RWPE2 (cell line): ENCODE data around the gene STRN3.
"Not testable (repeated sequence)": the region's sequence is repeated elsewhere in the genome, so short reads cannot be mapped to it uniquely, and the experiment has no call there.

Experiments
- ATAC-seq: fragments of 200-7000 bp; cut with Tn5 transposase; 3 replicates; pipeline ENCODE4 v1.9.1; 2021; ENCODE audit warnings: low read depth
- DNase-seq: peaks from one replicate; pipeline ENCODE4 v3.0.0-alpha.2; 2020; ENCODE audit warnings: low spot score
- H3K27ac ChIP-seq: fragments of 450-650 bp; 2 replicates; pipeline ENCODE4 v1.5.1; 2017; ENCODE audit warnings: mild to moderate bottlenecking; ENCODE audit not compliant: poor library complexity, severe bottlenecking
- H3K27me3 ChIP-seq: fragments of 250-450 bp; sonication (Bioruptor Pico); 2 replicates; pipeline ENCODE4 v1.5.1; 2021; ENCODE audit warnings: mild to moderate bottlenecking, moderate library complexity; ENCODE audit not compliant: insufficient read depth, poor library complexity, severe bottlenecking
- H3K36me3 ChIP-seq: fragments of 250-450 bp; sonication (Bioruptor Pico); 2 replicates; pipeline ENCODE4 v1.5.1; 2020; ENCODE audit warnings: low read depth, mild to moderate bottlenecking, moderate library complexity
- H3K4me1 ChIP-seq: fragments of 250-450 bp; sonication (Bioruptor Pico); 2 replicates; pipeline ENCODE4 v1.5.1; 2021; ENCODE audit warnings: mild to moderate bottlenecking, moderate library complexity; ENCODE audit not compliant: insufficient read depth, poor library complexity, severe bottlenecking
- H3K4me3 ChIP-seq: fragments of 250-450 bp; sonication (Bioruptor Pico); 2 replicates; pipeline ENCODE4 v1.5.1; 2021; ENCODE audit warnings: mild to moderate bottlenecking, moderate library complexity; ENCODE audit not compliant: severe bottlenecking
- H3K9me3 ChIP-seq: fragments of 250-450 bp; sonication (Bioruptor Pico); 2 replicates; pipeline ENCODE4 v1.5.1; 2021; ENCODE audit warnings: mild to moderate bottlenecking, moderate library complexity; ENCODE audit not compliant: severe bottlenecking
- TF ChIP-seq, protein P1 (sequence below): fragments of 450-650 bp; IDR thresholded peaks from one replicate; pipeline ENCODE4 v1.5.1; 2017; ENCODE audit warnings: mild to moderate bottlenecking, moderate library complexity; ENCODE audit not compliant: poor library complexity, severe bottlenecking

The STRN3 gene

DNA sequence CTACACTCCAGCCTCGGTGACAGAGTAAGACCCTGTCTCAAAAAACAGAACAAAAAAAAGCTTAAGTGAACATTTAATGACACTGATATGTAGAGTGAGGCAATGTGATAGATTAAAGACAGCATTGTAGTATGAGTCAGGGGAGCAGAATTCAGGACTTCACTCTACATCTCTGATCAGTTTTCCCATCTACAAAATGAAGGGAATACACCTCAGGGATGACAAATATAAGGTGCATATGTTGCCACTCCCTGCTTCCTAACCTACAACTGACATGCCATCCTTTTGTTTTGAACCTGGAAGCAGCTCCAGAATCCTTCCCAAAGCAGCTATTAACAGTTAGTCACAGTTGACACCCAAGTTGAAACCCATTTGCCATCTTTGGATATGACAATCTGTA is 30.9 kb upstream of the STRN3 start:
- TF ChIP-seq, protein P1, sequence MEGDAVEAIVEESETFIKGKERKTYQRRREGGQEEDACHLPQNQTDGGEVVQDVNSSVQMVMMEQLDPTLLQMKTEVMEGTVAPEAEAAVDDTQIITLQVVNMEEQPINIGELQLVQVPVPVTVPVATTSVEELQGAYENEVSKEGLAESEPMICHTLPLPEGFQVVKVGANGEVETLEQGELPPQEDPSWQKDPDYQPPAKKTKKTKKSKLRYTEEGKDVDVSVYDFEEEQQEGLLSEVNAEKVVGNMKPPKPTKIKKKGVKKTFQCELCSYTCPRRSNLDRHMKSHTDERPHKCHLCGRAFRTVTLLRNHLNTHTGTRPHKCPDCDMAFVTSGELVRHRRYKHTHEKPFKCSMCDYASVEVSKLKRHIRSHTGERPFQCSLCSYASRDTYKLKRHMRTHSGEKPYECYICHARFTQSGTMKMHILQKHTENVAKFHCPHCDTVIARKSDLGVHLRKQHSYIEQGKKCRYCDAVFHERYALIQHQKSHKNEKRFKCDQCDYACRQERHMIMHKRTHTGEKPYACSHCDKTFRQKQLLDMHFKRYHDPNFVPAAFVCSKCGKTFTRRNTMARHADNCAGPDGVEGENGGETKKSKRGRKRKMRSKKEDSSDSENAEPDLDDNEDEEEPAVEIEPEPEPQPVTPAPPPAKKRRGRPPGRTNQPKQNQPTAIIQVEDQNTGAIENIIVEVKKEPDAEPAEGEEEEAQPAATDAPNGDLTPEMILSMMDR = no peak

DNA sequence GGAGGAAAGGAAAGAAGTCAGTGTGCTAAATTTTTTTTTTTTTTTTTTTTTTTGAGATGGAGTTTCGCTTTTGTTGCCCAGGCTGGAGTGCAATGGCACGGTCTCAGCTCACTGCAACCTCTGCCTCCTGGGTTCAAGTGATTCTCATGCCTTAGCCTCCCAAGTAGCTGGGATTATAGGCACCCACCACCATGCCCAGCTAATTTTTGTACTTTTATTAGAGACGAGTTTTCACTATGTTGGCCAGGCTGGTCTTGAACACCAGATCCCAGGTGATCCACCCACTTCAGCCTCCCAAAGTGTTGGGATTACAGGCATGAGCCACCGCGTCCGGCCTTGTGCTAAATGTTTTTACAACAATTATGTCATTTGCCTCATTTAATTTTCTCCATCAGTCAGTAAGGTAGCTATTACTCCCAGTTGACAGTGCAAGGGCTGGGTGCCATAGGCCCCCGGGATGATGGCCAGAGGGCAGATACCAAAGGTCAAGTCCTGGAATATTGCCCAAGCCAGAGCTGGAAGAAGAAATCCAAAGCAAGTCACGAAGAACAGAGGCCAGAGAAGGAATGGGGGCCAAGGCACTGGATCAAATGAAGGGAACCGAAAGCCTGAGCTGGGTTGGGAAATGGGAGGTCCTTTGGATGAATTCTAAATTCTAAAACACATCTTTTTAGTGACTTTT is 26.9 kb upstream of the STRN3 start:
- H3K27me3 ChIP-seq, H3K9me3 ChIP-seq, H3K27ac ChIP-seq, DNase-seq, H3K4me3 ChIP-seq, H3K36me3 ChIP-seq, ATAC-seq: not testable (repeated sequence)
- H3K4me1 ChIP-seq = peaks cover 18% of the 10 kb centered on the region

More for the DNA sequence above, 30.9 kb upstream of the STRN3 start:
- ATAC-seq = peak; percentile 49; the same call in 2 of the 3 replicates
- Histone ChIP-seq H3K4me1 (peaks cover 43% of the 10 kb centered on the region), H3K4me3 (no peak overlapping the region), H3K27me3 (no peaks in the 10 kb centered on the region), H3K36me3 (no peaks in the 10 kb centered on the region), H3K9me3 (no peaks in the 10 kb centered on the region), H3K27ac (peak overlapping the region; percentile 96)
- no peak for DNase-seq

DNA sequence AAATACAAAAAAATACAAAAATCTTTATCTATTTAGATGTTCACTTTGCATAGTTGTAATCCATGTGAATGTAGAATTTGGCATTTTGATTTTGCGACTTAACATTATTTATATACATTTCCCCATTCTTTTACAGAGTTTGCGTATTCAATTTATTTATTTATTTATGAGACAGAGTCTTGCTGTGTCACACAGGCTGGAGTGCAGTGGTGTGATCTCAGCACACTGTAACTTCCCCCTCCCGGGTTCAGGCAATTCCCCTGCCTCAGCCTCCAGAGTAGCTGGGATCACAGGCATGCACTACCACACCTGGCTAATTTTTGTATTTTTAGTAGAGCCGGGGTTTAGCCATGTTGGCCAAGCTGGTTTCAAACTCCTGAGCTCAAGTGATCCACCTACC is 25.3 kb upstream of the STRN3 start:
- no peaks in the 10 kb centered on the region for H3K9me3 ChIP-seq
- no peak for ATAC-seq
- TF ChIP-seq, protein P1 = no peak
- H3K27me3 ChIP-seq = no peaks in the 10 kb centered on the region
- no peaks in the 10 kb centered on the region for H3K36me3 ChIP-seq
- H3K4me1 ChIP-seq = peaks cover 7% of the 10 kb centered on the region
- no peak overlapping the region for H3K4me3 ChIP-seq
- no peak overlapping the region for H3K27ac ChIP-seq
- no peak for DNase-seq

DNA sequence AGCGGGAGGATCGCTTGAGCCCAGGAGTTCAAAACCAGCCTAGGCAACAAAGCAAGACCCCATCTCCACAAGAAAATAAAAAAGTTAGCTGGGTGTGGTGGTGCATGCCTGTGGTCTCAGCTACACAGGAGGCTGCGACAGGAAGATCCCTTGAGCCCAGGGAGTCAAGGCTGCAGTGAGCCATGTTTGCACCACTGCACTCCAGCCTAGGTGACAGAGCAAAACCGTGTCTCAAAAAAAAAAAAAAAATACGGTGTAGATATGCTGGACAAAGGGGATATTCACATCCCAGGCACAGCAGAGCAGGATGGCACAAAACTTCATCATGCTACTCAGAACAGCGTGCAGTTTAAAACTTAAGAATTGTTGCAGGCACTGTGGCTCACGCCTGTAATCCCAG is 24.8 kb upstream of the STRN3 start:
- ATAC-seq (no peak), DNase-seq (no peak)
- H3K4me1 ChIP-seq = peaks cover 7% of the 10 kb centered on the region
- H3K9me3 ChIP-seq = no peaks in the 10 kb centered on the region
- H3K27ac ChIP-seq = no peak overlapping the region
- H3K4me3 ChIP-seq = no peak overlapping the region
- TF ChIP-seq, protein P1 = no peak
- no peaks in the 10 kb centered on the region for H3K36me3 ChIP-seq
- H3K27me3 ChIP-seq = no peaks in the 10 kb centered on the region

DNA sequence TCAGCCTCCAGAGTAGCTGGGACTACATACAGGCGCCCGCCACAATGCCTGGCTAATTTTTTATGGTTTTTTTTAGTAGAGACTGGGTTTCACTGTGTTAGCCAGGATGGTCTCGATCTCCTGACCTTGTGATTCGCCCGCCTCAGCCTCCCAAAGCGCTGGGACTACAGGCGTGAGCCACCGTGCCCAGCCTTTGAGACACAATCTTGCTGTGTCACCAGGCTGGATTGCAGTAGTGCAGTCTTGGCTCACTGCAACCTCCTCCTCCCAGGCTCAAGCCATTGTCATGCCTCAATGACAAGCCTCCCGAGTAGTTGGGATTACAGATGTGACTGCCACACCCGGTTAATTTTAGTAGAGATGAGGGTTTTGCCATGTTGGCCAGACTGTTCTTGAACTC is 21.3 kb upstream of the STRN3 start:
- Histone ChIP-seq H3K9me3 (no peaks in the 10 kb centered on the region), H3K27me3 (no peaks in the 10 kb centered on the region), H3K27ac (no peak overlapping the region), H3K4me1 (peaks cover 13% of the 10 kb centered on the region), H3K36me3 (no peaks in the 10 kb centered on the region), H3K4me3 (no peak overlapping the region)
- TF ChIP-seq, protein P1 = no peak
- ATAC-seq (no peak), DNase-seq (no peak)
